VCaP (cell line): Measurements from ENCODE around the gene KIF1A.

ENCODE experiments used
- H3K27ac ChIP-seq: fragments of 450-650 bp; 2 replicates; pipeline ENCODE4 v1.5.1; 2017
- CTCF ChIP-seq: fragments of 450-650 bp; conservative IDR thresholded peaks from 2 replicates; pipeline ENCODE4 v1.5.1; 2017; ENCODE audit warnings: mild to moderate bottlenecking, moderate library complexity

KIF1A gene

DNA sequence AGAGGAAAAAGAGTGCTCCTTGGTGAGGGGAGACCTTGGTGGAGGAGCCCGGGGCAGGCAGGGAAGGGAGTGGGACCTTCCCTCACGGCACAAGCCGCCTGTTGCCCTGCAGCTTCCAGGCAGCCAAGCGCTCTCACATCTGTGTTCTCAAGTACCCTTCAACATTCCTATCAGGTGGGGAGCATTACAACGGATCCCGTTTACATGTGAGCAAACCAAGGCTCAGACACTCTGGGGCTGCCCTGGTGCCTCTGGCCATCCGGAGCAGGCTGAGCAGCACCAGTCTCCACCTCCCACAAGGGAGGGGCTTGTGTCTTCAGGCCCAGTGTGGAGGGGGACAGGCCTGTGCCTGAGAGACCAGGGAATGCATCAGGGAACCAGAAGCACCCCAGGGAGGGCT is 70.5 kb downstream of the KIF1A start:
- no peak for TF ChIP-seq CTCF
- H3K27ac ChIP-seq: no peak overlapping the region

GRCh38 chr2:240747256-240747655 is 72.8 kb downstream of the KIF1A start:
- no peak for TF ChIP-seq CTCF

DNA sequence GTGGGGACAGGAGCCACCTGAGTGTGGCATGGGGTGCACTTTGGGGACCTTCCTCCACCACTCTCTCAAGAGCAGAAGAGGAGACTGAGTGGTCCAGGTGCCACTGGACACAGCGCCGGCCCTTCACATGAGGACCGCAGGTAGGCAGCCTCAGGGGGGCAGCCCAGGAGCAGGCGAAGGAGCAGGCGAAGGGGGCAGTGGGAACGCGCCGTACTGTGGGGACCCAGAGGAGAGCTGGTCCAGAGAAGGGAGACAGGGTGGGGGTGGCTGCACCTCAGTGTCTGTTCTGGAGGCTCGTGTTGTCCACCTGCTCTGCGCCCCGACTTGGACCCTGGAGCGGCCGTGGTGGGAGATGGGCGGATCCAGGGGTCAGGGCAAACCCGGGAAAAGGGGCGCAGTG is 73.3 kb downstream of the KIF1A start:
- no peak for TF ChIP-seq CTCF
- H3K27ac ChIP-seq: no peak overlapping the region

More at GRCh38 chr2:240747256-240747655, 72.8 kb downstream of the KIF1A start:
- H3K27ac ChIP-seq: no peak overlapping the region

GRCh38 chr2:240745962-240746361 is 74.1 kb downstream of the KIF1A start:
- H3K27ac ChIP-seq: no peak overlapping the region
- TF ChIP-seq CTCF: no peak

GRCh38 chr2:240745456-240745855 is 74.6 kb downstream of the KIF1A start:
- TF ChIP-seq CTCF: no peak
- H3K27ac ChIP-seq: no peak overlapping the region

DNA sequence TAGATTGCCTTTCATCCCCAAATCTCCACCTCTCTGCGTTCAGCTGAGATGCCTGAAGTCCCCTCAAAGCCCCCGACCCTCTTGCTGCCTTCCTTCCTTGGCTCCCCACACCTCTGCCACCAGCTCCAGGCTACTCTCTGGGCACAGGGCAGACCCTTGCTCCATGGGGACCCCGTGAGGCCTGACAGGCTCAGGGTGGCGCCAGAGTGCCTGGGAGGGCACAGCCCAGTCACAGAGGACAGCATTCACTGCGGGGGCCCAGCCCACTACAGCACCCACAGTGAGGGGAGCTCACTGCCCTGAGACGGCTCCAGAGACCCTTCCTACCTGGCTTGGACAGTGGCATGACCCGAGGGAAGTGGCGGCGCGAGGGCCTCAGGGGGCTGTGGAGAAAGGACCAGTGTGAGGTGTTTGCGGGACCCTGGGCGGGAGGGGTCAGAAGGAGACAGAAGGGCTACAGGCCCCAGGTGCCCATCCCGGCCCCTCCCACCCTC is 77.4 kb downstream of the KIF1A start:
- no peak for TF ChIP-seq CTCF
- H3K27ac ChIP-seq: no peak overlapping the region

DNA sequence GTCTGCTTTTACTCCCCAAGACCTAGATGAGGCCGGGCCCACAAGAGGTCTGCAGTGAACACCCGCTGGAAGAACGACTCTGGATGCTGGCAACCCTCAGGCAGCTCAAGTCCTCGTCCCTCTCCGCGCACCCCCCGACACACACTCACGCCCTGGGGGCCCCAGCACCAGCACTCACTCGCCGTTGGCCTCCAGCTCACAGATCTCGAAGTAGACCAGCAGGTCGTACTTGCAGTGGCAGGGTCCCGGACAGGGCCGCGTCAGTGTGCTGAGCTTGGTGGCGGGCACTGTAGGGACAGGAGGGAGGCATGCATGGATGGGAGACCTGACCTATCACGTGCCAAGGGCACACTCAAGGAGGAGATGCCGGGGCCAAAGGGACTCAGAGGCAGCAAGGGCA is 78.9 kb downstream of the KIF1A start:
- H3K27ac ChIP-seq: no peak overlapping the region
- no peak for TF ChIP-seq CTCF
